Stimulated activated CD8-positive, alpha-beta memory T cell treated with anti-CD3 and anti-CD28 coated beads, Interleukin-4, amount 100 ng/mL, for 1 hour (primary cell): ENCODE data around the gene MTCL1.

Experiments used
- DNase-seq, 2 donors: peaks; one replicate each; pipeline ENCODE4 v3.0.0-alpha.2; 2020; ENCODE audit warnings: low read depth in 2 of 2, low spot score in 1 of 2

Gene MTCL1

GRCh38 chr18:8705238-8705960 lies at the start of gene MTCL1:
TSS of gene MTCL1 (plus strand) at chr18:8705556. CDS start at chr18:8705661, 105 bp downstream.
- DNase-seq: no peak

GRCh38 chr18:8656232-8656631 lies 49.1 kb upstream of the MTCL1 start:
- DNase-seq: no peak

GRCh38 chr18:8657050-8657820 lies 48.1 kb upstream of the MTCL1 start:
- no peak for DNase-seq

GRCh38 chr18:8657873-8658470 lies 47.4 kb upstream of the MTCL1 start:
- no peak for DNase-seq

- DNase-seq: no peak
These were observed 46.4 kb upstream of the MTCL1 start for GRCh38 chr18:8658858-8659485.

GRCh38 chr18:8659609-8660242 lies 45.6 kb upstream of the MTCL1 start:
- DNase-seq: no peak

GRCh38 chr18:8660316-8660715 lies 45.0 kb upstream of the MTCL1 start:
- DNase-seq: no peak

- DNase-seq: no peak
These were observed 43.4 kb upstream of the MTCL1 start for GRCh38 chr18:8661754-8662559.

- DNase-seq: no peak
These were observed 42.6 kb upstream of the MTCL1 start for GRCh38 chr18:8662560-8663255.

GRCh38 chr18:8667846-8668245 lies 37.5 kb upstream of the MTCL1 start:
- no peak for DNase-seq

GRCh38 chr18:8668381-8668780 lies 37.0 kb upstream of the MTCL1 start:
- no peak for DNase-seq

- no peak for DNase-seq
These were observed 35.8 kb upstream of the MTCL1 start for GRCh38 chr18:8669571-8669970.

- no peak for DNase-seq
These were observed 31.8 kb upstream of the MTCL1 start for GRCh38 chr18:8673256-8674209.

GRCh38 chr18:8675057-8675456 lies 30.3 kb upstream of the MTCL1 start:
- no peak for DNase-seq

GRCh38 chr18:8681196-8681595 lies 24.2 kb upstream of the MTCL1 start:
- no peak for DNase-seq

GRCh38 chr18:8684577-8684976 lies 20.8 kb upstream of the MTCL1 start:
- DNase-seq: no peak

GRCh38 chr18:8685141-8685913 lies 20.0 kb upstream of the MTCL1 start:
- DNase-seq: no peak

GRCh38 chr18:8685914-8686216 lies 19.5 kb upstream of the MTCL1 start:
- no peak for DNase-seq
